AG09309 (cell line): ENCODE data around the gene APAF1.

ENCODE experiments used
- DNase-seq: peaks from one replicate; pipeline ENCODE4 v3.0.0-alpha.2; 2010; ENCODE audit warnings: low read depth
- H3K4me3 ChIP-seq: 2 replicates; pipeline ENCODE4 v1.5.1; 2011; ENCODE audit warnings: mild to moderate bottlenecking, low read depth, low read length, moderate library complexity; ENCODE audit not compliant: control insufficient read depth
- TF ChIP-seq, protein P1 (sequence below): IDR thresholded peaks from 2 replicates; pipeline ENCODE4 v1.5.1; 2011; ENCODE audit warnings: mild to moderate bottlenecking, low read depth, low read length, inconsistent platforms; ENCODE audit not compliant: insufficient read depth, control insufficient read depth; ENCODE audit errors: missing control alignments

The APAF1 gene

GRCh38 chr12:98645572-98646067, 530 bp downstream of the APAF1 start:
- TF ChIP-seq, protein P1, sequence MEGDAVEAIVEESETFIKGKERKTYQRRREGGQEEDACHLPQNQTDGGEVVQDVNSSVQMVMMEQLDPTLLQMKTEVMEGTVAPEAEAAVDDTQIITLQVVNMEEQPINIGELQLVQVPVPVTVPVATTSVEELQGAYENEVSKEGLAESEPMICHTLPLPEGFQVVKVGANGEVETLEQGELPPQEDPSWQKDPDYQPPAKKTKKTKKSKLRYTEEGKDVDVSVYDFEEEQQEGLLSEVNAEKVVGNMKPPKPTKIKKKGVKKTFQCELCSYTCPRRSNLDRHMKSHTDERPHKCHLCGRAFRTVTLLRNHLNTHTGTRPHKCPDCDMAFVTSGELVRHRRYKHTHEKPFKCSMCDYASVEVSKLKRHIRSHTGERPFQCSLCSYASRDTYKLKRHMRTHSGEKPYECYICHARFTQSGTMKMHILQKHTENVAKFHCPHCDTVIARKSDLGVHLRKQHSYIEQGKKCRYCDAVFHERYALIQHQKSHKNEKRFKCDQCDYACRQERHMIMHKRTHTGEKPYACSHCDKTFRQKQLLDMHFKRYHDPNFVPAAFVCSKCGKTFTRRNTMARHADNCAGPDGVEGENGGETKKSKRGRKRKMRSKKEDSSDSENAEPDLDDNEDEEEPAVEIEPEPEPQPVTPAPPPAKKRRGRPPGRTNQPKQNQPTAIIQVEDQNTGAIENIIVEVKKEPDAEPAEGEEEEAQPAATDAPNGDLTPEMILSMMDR: no peak
- no peak for DNase-seq

DNA sequence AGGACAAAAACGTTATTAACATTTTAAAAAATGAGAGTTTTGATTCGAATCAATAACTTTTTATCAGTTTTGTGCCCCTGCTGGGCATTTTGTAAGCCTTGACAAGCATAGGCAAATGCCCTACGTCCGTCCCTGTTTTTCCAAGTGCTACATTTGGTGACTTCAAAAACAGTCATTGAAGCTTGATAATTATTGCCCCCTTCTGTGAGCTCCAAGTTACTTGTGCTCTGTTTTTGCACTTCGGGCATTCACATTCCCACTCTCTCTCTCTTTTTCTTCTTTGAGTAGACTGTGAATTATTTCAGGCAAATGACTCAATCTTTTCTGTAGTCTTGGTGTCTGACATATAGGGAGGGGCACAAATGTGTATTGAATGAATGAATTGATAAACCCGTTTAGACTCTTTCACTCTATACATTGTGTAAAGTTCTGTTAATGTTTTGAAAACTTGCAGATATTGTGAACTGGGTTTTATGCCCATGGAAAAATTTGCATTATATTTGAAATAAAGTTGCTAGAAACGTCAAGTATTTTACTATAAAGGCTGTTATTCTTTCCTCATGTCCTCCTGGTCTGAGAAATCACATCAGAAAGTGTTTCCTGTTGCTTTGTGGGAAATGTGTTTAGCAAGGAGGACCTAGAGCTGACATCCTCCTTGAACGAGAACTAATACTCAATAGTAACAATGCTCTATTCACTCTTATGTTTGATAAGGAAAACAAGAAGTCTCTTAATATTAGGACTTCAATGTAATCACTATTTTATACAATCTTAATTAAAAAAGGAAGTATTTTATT, 1.4 kb downstream of the APAF1 start:
- no peak for DNase-seq
- peak overlapping the region; percentile 94 for H3K4me3 ChIP-seq
- TF ChIP-seq, protein P1: no peak

More at GRCh38 chr12:98645572-98646067, 530 bp downstream of the APAF1 start:
- peak overlapping the region; percentile 94 for H3K4me3 ChIP-seq

GRCh38 chr12:98651328-98651727, 6.2 kb downstream of the APAF1 start:
- no peak overlapping the region for H3K4me3 ChIP-seq
- DNase-seq: no peak
- TF ChIP-seq, protein P1: no peak

DNA sequence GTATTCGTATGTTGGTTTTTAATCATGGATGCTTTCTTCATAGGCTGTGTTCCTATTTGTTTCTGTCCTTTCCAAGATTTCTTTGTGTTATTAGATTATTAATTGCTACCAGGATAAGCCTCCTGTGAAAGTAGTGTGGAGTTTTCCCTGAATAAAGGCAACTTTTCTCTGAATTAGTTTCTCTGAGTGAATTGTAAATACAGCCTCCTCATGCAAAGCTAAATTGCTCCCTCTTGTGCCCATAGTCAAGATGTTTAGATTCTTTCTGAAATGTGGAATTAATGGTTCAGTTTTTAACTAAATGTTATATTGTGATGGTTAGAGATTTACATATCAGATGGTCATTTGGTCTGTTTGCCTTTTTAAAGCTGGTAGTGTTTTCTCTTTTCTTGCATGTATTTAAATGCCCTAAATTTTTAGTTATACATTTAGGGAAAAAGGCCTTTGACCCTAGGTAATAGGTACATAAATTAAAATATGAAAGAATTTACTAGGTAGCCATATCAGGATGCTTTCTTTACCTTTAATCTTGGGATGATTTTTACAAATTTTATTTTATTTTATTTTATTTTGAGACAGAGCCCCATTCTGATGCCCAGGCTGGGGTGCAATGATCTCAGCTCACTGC, 8.9 kb downstream of the APAF1 start:
- DNase-seq: peak; percentile 34
- TF ChIP-seq, protein P1: peak; percentile 56
- H3K4me3 ChIP-seq: no peak overlapping the region

DNA sequence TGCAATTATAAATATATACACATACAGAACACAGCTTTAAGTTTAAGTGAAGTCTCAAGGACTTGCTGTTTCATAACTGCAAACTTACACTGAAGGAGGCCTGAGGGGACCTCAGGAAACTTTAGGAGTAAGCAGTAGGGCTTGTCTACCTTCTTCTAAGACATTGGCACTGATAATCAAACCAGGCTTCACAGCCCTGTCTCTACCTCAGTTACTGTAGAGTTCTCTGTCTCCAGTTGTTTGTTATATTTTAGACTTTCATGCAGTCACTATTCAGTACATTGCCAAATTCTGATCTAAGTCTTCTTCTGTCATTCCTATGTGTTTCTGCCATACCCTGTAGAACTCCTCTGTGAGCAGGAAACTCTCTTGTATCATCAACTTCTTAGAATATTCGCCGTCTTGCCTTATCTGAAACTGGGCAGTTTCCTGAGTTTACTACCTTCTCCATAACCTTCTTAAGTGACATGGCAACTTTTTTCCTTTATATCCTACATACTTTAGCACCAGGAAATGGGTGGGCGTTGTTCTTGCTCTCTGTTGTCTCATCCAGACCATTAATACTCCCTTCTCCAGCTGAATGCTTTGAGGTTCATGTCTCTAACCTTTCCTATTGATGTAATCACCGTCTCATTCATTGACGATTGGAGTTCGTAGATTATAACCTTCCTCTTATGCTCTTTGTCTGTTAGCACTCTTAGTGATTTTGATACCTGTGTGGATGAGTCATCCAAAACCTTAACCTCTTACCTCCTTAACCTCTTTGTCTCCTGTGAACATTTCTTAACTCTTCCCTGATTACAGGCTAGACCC, 11.4 kb downstream of the APAF1 start:
- TF ChIP-seq, protein P1: no peak
- DNase-seq: no peak
- H3K4me3 ChIP-seq: no peak overlapping the region

- no peak for DNase-seq
- H3K4me3 ChIP-seq: no peak overlapping the region
- TF ChIP-seq, protein P1: no peak
Observed at GRCh38 chr12:98660521-98660920, 15.4 kb downstream of the APAF1 start.
